Lower leg skin (tissue), 3 donors: ENCODE data around the gene CLSTN2.

Experiments used
- CTCF ChIP-seq, 3 donors: fragments of 450-650 bp; IDR thresholded peaks; one replicate each; pipeline ENCODE4 v1.5.1; 2016; ENCODE audit warnings: antibody characterized with exemption in 3 of 3, mild to moderate bottlenecking in 3 of 3, moderate library complexity in 2 of 3
- POLR2A ChIP-seq, 2 donors: fragments of 450-650 bp; IDR thresholded peaks; one replicate each; pipeline ENCODE4 v1.6.1; 2016 to 2017; ENCODE audit warnings: antibody characterized with exemption in 2 of 2, mild to moderate bottlenecking in 1 of 2, moderate library complexity in 1 of 2

GRCh38 chr3:140455521-140456214, 520.7 kb downstream of the CLSTN2 start:
- TF ChIP-seq CTCF (IDR thresholded peaks at IDR 0.05) (no peak), POLR2A (IDR thresholded peaks at IDR 0.05) (no peak)
